HG03025 (cell line): ENCODE data around the gene NECTIN1.

Experiments used
- ATAC-seq: cut with Tn5 transposase; IDR thresholded peaks from one replicate; pipeline ENCODE4 v1.9.1; 2021; ENCODE audit warnings: mild to moderate bottlenecking, moderate library complexity; ENCODE audit not compliant: unreplicated experiment, low FRiP score

Gene NECTIN1

GRCh38 chr11:119716582-119717498, 12.2 kb downstream of the NECTIN1 start:
- no peak for ATAC-seq

GRCh38 chr11:119714590-119714989, 14.4 kb downstream of the NECTIN1 start:
- no peak for ATAC-seq

- ATAC-seq = no peak
These were observed 14.8 kb downstream of the NECTIN1 start for GRCh38 chr11:119714189-119714588.

- ATAC-seq = no peak
These were observed 15.5 kb downstream of the NECTIN1 start for GRCh38 chr11:119713359-119714040.

GRCh38 chr11:119712459-119713358, 16.3 kb downstream of the NECTIN1 start:
- no peak for ATAC-seq

GRCh38 chr11:119712006-119712405, 17.0 kb downstream of the NECTIN1 start:
- ATAC-seq = no peak

- ATAC-seq = no peak
These were observed 17.5 kb downstream of the NECTIN1 start for GRCh38 chr11:119711476-119711875.

- no peak for ATAC-seq
These were observed 18.6 kb downstream of the NECTIN1 start for GRCh38 chr11:119710417-119710816.

GRCh38 chr11:119709638-119710346, 19.2 kb downstream of the NECTIN1 start:
- no peak for ATAC-seq

GRCh38 chr11:119709171-119709570, 19.8 kb downstream of the NECTIN1 start:
- ATAC-seq = no peak

GRCh38 chr11:119708384-119708783, 20.6 kb downstream of the NECTIN1 start:
- no peak for ATAC-seq

- no peak for ATAC-seq
These were observed 22.1 kb downstream of the NECTIN1 start for GRCh38 chr11:119706887-119707286.

GRCh38 chr11:119706029-119706428, 23.0 kb downstream of the NECTIN1 start:
- no peak for ATAC-seq

GRCh38 chr11:119705362-119705761, 23.6 kb downstream of the NECTIN1 start:
- no peak for ATAC-seq

- ATAC-seq = no peak
These were observed 24.2 kb downstream of the NECTIN1 start for GRCh38 chr11:119704849-119705248.

- ATAC-seq = no peak
These were observed 27.1 kb downstream of the NECTIN1 start for GRCh38 chr11:119701591-119702549.

- no peak for ATAC-seq
These were observed 28.3 kb downstream of the NECTIN1 start for GRCh38 chr11:119700536-119701346.

GRCh38 chr11:119700030-119700429, 29.0 kb downstream of the NECTIN1 start:
- ATAC-seq = no peak
